ENCODE data around the gene PADI1.

The PADI1 gene

DNA sequence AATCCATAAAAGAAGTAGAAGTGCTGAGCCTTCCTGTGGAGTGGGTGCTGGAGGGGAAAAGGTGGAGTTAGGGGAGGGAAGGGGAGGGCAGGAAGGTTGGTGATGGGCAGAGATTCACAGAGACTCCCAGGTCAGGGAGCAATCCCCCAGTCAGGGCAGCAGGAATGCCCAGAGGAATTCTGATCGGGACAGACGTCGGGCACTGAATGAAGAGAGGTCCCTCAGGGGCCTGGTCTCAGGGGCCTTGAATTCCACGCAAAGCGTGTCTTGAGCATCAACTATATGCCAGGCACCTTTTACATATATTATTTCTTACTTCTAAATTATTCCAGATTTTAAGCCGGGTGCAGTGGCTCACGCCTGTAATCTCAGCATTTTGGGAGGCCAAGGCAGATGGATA, 7.2 kb upstream of the PADI1 start:
- TF ChIP-seq, protein P1, sequence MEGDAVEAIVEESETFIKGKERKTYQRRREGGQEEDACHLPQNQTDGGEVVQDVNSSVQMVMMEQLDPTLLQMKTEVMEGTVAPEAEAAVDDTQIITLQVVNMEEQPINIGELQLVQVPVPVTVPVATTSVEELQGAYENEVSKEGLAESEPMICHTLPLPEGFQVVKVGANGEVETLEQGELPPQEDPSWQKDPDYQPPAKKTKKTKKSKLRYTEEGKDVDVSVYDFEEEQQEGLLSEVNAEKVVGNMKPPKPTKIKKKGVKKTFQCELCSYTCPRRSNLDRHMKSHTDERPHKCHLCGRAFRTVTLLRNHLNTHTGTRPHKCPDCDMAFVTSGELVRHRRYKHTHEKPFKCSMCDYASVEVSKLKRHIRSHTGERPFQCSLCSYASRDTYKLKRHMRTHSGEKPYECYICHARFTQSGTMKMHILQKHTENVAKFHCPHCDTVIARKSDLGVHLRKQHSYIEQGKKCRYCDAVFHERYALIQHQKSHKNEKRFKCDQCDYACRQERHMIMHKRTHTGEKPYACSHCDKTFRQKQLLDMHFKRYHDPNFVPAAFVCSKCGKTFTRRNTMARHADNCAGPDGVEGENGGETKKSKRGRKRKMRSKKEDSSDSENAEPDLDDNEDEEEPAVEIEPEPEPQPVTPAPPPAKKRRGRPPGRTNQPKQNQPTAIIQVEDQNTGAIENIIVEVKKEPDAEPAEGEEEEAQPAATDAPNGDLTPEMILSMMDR (IDR thresholded peaks at IDR 0.05; ENCODE audit: low read depth, low read length): no peak
- no peak overlapping the region for H3K4me3 ChIP-seq (replicated peaks in 1 of 2; ENCODE audit: low read depth in 2 of 2, low read length in 2 of 2)
- no peak for DNase-seq (ENCODE audit: low read depth in 2 of 2)

DNA sequence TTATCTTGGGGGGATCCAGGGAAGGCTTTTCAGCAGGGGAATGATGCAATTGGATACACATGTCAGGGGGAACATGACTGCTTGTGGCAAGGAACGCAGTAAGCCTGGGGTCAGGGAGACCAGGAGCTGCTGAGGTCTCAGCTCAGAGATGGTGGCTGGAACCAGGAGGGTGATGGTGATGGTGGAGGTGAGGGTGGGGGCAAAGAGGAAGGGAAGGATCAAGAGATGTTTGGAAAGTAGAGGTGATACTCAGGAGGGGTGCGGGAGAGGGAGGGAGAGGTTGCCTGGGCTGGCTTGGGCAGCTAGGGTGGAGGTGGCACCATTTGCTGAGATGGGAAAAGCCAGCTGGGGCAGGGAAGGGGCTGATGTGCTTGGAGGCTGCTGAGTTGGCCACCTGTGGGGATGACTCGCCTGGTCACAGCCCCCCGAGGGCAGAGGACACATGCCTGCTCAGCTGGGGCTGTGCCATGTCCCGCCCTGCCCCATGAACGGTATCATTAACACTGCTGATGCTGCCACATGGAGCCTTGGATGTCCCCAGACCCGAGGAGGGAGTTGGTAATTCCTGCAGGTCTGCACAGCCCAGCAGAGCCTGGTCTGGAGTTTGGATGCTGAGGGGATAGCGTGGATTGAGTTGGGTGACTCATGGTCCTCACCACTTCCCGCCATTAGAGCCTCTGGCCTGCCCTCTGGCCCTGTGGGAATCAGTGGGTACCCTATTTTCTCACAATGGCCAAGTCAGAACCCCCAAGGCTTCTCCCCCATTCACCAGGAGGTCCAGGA, 6.3 kb upstream of the PADI1 start:
- H3K4me3 ChIP-seq (replicated peaks in 1 of 2; ENCODE audit: low read depth in 2 of 2, low read length in 2 of 2): no peak overlapping the region
- TF ChIP-seq, protein P1 (IDR thresholded peaks at IDR 0.05; ENCODE audit: low read depth, low read length): no peak
- DNase-seq (ENCODE audit: low read depth in 2 of 2): peak in 1 of 2 donors; percentile 16

DNA sequence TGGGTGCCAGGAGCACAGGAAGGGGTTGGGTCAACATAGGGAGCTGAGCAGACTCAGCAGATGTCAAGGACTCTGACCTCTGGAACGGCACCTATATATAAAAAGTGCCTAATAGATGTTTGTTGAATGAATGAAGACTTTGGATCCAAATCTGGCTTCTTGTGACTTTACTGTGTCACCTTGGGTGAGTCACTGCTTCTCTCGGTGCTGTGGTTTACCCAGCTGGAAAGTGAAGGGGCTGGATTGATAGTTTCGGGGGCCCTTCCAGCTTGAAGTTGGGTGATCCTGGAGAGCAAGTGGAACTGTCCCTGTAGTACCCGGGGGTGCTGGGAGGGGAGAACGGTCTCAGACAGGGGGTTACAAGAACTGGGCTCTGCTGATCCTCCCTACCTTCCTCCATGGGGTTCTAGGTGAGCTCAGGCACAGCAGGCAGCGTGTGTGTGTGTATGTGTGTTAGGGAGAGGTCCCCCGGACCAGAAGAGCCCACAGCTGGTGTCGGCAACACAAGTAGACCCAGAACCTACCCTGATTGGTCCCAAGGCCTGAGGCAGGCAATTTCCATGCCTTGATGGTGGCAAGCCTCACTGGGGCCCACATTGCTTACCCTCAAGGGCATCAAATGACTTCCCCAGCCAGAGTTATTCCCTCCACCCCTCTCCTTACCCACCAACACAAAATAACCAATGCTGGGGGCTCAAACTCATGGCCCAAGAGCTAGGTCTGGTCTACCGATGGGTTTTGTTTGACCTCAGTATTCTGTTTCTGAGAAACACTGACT, 5.5 kb upstream of the PADI1 start:
- peak in 1 of 2 donors; percentile 22 for DNase-seq (ENCODE audit: low read depth in 2 of 2)
- TF ChIP-seq, protein P1 (IDR thresholded peaks at IDR 0.05; ENCODE audit: low read depth, low read length): no peak
- no peak overlapping the region for H3K4me3 ChIP-seq (replicated peaks in 1 of 2; ENCODE audit: low read depth in 2 of 2, low read length in 2 of 2)

DNA sequence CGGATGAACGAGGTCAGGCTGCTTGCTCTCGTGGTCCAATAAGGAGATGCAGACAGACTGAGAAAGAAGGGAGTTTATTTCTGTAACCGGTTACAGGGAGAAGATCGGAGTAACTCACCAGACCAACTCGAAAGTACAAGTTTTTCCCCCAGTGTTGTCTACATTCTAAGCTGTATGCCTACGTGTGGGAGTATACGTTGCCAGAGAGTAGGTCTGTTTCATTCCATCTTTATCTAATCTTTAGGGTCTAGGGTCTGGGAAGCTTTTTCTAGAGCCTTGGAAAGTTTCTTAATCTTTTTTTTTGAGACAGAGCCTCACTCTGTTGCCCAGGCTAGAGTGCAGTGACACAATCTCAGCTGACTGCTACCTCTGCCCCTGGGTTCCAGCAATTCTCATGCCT, 4.7 kb upstream of the PADI1 start:
- no peak overlapping the region for H3K4me3 ChIP-seq (replicated peaks in 1 of 2; ENCODE audit: low read depth in 2 of 2, low read length in 2 of 2)
- peak in 1 of 2 donors; percentile 45 for DNase-seq (ENCODE audit: low read depth in 2 of 2)
- TF ChIP-seq, protein P1 (IDR thresholded peaks at IDR 0.05; ENCODE audit: low read depth, low read length): no peak

DNA sequence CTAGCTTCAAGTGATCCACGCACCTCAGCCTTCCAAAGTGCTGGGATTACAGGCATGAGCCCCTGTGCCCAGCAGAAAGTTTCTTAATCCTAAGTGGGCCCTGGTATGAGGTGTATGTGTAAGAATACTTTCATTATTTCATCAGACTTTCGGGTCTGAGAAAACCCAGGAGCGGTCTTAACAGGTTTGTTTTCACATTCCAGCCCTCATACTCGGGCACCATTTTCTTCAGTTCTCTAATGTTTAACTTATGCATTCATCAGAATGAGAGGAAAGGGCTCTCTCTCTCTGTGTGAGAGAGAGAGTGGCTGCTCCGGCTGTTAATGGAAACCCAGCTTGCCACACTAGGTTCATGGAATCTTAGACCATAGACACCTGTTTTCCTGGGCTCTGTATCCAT, 4.2 kb upstream of the PADI1 start:
- DNase-seq (ENCODE audit: low read depth in 2 of 2): no peak

DNA sequence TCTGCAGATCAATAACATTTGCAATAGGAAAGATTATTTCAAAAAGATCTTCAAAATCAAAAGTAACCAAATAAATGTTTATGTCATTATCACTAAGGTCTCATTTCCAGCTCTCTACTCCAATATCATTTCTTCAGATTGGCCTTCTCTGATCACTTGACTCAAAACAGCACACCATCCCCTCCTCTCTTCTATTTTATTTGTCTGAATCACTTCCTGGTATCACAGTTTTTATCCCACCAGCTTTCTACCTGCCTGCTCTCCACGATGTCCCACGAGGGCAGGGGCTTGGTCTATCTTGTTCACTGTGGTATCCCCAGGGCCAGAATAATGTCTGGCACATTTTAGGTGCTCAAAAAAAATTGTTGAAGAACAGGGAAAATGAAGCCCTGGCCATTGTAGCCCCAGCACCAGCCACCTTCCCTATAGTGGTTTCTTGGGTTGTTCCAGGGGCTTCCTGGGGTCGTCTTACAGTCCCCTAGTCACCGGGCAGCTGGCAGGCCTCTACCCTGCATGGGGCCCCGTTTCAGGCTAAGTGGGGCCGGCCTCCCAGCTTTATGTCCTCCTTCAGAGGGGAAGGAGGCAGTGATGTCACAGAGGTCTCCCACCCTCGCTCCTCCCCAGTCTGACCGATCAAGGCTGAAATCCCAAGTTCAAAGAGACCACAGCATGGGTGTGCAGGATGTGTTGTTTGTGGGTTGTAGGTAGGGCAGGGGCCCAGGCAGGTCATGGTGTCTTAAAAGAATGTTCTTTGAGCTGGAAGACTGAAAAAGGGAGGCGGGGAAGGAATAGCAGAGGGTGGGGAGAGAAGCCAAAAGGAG, 3.5 kb upstream of the PADI1 start:
- TF ChIP-seq, protein P1 (IDR thresholded peaks at IDR 0.05; ENCODE audit: low read depth, low read length): no peak
- no peak for DNase-seq (ENCODE audit: low read depth in 2 of 2)
- no peak overlapping the region for H3K4me3 ChIP-seq (replicated peaks in 1 of 2; ENCODE audit: low read depth in 2 of 2, low read length in 2 of 2)

More for the DNA sequence above, 4.2 kb upstream of the PADI1 start:
- no peak overlapping the region for H3K4me3 ChIP-seq (replicated peaks in 1 of 2; ENCODE audit: low read depth in 2 of 2, low read length in 2 of 2)
- TF ChIP-seq, protein P1 (IDR thresholded peaks at IDR 0.05; ENCODE audit: low read depth, low read length): no peak

Data from cardiac fibroblast (primary cell).